Gastrocnemius medialis (tissue), 4 donors: ENCODE data around the gene LCN6.

Experiments used
- CTCF ChIP-seq, 5 experiments: fragments of 450-650 bp in 3 of 5; fragments of 200-600 bp in 2 of 5; sonication (generic) in 2 of 5; IDR thresholded peaks in 4 of 5; conservative IDR thresholded peaks in 1 of 5; 1 replicate in 4 of 5; 2 replicates in 1 of 5; pipeline ENCODE4 v1.5.1; 2016 to 2019; ENCODE audit warnings: antibody characterized with exemption in 5 of 5, mild to moderate bottlenecking in 3 of 5, moderate library complexity in 3 of 5
- POLR2A ChIP-seq, 2 donors: fragments of 450-650 bp; IDR thresholded peaks; one replicate each; pipeline ENCODE4 v1.6.1; 2017; ENCODE audit warnings: antibody characterized with exemption in 2 of 2, mild to moderate bottlenecking in 2 of 2, moderate library complexity in 2 of 2

GRCh38 chr9:136738960-136739359 is 9.4 kb downstream of the LCN6 start:
- TF ChIP-seq CTCF (IDR thresholded peaks at IDR 0.05 in 4 of 5, conservative IDR thresholded peaks at IDR 0.05 in 1 of 5) = no peak
- no peak for TF ChIP-seq POLR2A (IDR thresholded peaks at IDR 0.05)
